ENCODE results near the gene ATP6V1G1. TPM values are rescaled to one million over a fixed set of nuclear protein-coding genes. Genes with fewer than 3 reads are reported as not detected.
A peak's percentile ranks its signal among the peaks of the same experiment; 100 is the strongest.

ATP6V1G1 gene
- total and polyA plus RNA-seq, 4 donors = 119 to 164 (median 139) TPM

- peak in 1 of 6 donors; percentile 47 for DNase-seq (ENCODE audit: low read depth in 4 of 6, low spot score in 6 of 6)
- no peak overlapping the region for H3K27ac ChIP-seq (ENCODE audit: low read depth, low read length)
- H3K4me3 ChIP-seq (ENCODE audit: low read depth, low read length) = no peak overlapping the region
- WGBS (ENCODE audit: insufficient coverage) = no CpG with 5 or more reads among the region's 1 CpG
- no peaks in the 10 kb centered on the region for H3K9me3 ChIP-seq (ENCODE audit: control insufficient read depth, insufficient read depth, low read length)
- peaks cover 41% of the 10 kb centered on the region for H3K36me3 ChIP-seq (ENCODE audit: control insufficient read depth, insufficient read depth, low read length)
- H3K4me1 ChIP-seq (ENCODE audit: control insufficient read depth, insufficient read depth, low read length) = no peaks in the 10 kb centered on the region
- no peaks in the 10 kb centered on the region for H3K27me3 ChIP-seq (ENCODE audit: control insufficient read depth, insufficient read depth, low read length)
Measured at GRCh38 chr9:114641967-114642366, 54.4 kb downstream of the ATP6V1G1 start.

GRCh38 chr9:114643001-114643400 lies 55.4 kb downstream of the ATP6V1G1 start:
- DNase-seq (ENCODE audit: low read depth in 4 of 6, low spot score in 6 of 6) = no peak
- H3K36me3 ChIP-seq (ENCODE audit: control insufficient read depth, insufficient read depth, low read length) = peaks cover 42% of the 10 kb centered on the region
- no peaks in the 10 kb centered on the region for H3K27me3 ChIP-seq (ENCODE audit: control insufficient read depth, insufficient read depth, low read length)
- 95% methylated on average over 8 of the region's 8 CpGs for WGBS (ENCODE audit: insufficient coverage)
- H3K4me3 ChIP-seq (ENCODE audit: low read depth, low read length) = no peak overlapping the region
- no peak overlapping the region for H3K27ac ChIP-seq (ENCODE audit: low read depth, low read length)
- no peaks in the 10 kb centered on the region for H3K4me1 ChIP-seq (ENCODE audit: control insufficient read depth, insufficient read depth, low read length)
- no peaks in the 10 kb centered on the region for H3K9me3 ChIP-seq (ENCODE audit: control insufficient read depth, insufficient read depth, low read length)

GRCh38 chr9:114643896-114644295 lies 56.3 kb downstream of the ATP6V1G1 start:
- WGBS (ENCODE audit: insufficient coverage) = 95% methylated on average over 4 of the region's 5 CpGs
- Histone ChIP-seq H3K36me3 (ENCODE audit: control insufficient read depth, insufficient read depth, low read length) (peaks cover 43% of the 10 kb centered on the region), H3K9me3 (ENCODE audit: control insufficient read depth, insufficient read depth, low read length) (no peaks in the 10 kb centered on the region), H3K4me3 (ENCODE audit: low read depth, low read length) (no peak overlapping the region), H3K4me1 (ENCODE audit: control insufficient read depth, insufficient read depth, low read length) (no peaks in the 10 kb centered on the region), H3K27me3 (ENCODE audit: control insufficient read depth, insufficient read depth, low read length) (no peaks in the 10 kb centered on the region), H3K27ac (ENCODE audit: low read depth, low read length) (no peak overlapping the region)
- no peak for DNase-seq (ENCODE audit: low read depth in 4 of 6, low spot score in 6 of 6)

Small RNAs within 50 kb of the gene (small RNA-seq; reads per million reads assigned to genes)
- not detected for gene RF00019 (ENCODE audit: low replicate concordance)

Other genes starting within 250 kb of the ATP6V1G1 start
- gene AKNA, start 199.8 kb upstream of the ATP6V1G1 start, total RNA-seq = 10 to 100 TPM in 1 of 2 donors, 1 to 10 TPM in 1; 6.7 to 15.6 TPM
- gene AKNA, start 199.8 kb upstream of the ATP6V1G1 start, polyA plus RNA-seq (ENCODE audit: insufficient read length in 2 of 2) = 10 to 100 TPM; 13.2 to 17.3 TPM
- gene WHRN, start 82.3 kb upstream of the ATP6V1G1 start, total RNA-seq = 1 to 10 TPM; 4.4 to 8.9 TPM
- gene WHRN, start 82.3 kb upstream of the ATP6V1G1 start, polyA plus RNA-seq (ENCODE audit: insufficient read length in 2 of 2) = 10 to 100 TPM; 24.8 to 26.8 TPM
- gene TMEM268, start 23.5 kb downstream of the ATP6V1G1 start, total RNA-seq = 10 to 100 TPM; 10.4 to 19.2 TPM
- gene TMEM268, start 23.5 kb downstream of the ATP6V1G1 start, polyA plus RNA-seq (ENCODE audit: insufficient read length in 2 of 2) = 10 to 100 TPM; 33.0 to 34.5 TPM
- gene TEX53, start 70.0 kb downstream of the ATP6V1G1 start, total RNA-seq = not detected
- gene TEX53, start 70.0 kb downstream of the ATP6V1G1 start, polyA plus RNA-seq (ENCODE audit: insufficient read length in 2 of 2) = not detected
- not detected for gene TEX48, start 94.4 kb downstream of the ATP6V1G1 start, total RNA-seq
- not detected for gene TEX48, start 94.4 kb downstream of the ATP6V1G1 start, polyA plus RNA-seq (ENCODE audit: insufficient read length in 2 of 2)
- gene TNFSF15, start 218.3 kb downstream of the ATP6V1G1 start, total RNA-seq = under 1 TPM; 0.69 to 0.77 TPM
- under 1 TPM; 0.49 to 0.51 TPM for gene TNFSF15, start 218.3 kb downstream of the ATP6V1G1 start, polyA plus RNA-seq (ENCODE audit: insufficient read length in 2 of 2)

All from spinal cord (tissue), 10 donors.